SKM-1 (cell line): ENCODE results near the gene TTC31.

Experiments
- DNase-seq: peaks from one replicate; lab custom pipeline; 2025; ENCODE audit not compliant: unreplicated experiment; lab: John Stamatoyannopoulos, UW

The TTC31 gene

GRCh38 chr2:74524955-74525716 is 42.3 kb downstream of the TTC31 start:
- DNase-seq: no peak

GRCh38 chr2:74525717-74526648 is 43.1 kb downstream of the TTC31 start, which contains the start of gene DQX1:
DQX1 (minus strand) TSS chr2:74526231; CDS start chr2:74525729, 502 bp downstream.
- peak; percentile 49 for DNase-seq

- no peak for DNase-seq
These were observed 43.9 kb downstream of the TTC31 start for GRCh38 chr2:74526649-74527230.

DNA sequence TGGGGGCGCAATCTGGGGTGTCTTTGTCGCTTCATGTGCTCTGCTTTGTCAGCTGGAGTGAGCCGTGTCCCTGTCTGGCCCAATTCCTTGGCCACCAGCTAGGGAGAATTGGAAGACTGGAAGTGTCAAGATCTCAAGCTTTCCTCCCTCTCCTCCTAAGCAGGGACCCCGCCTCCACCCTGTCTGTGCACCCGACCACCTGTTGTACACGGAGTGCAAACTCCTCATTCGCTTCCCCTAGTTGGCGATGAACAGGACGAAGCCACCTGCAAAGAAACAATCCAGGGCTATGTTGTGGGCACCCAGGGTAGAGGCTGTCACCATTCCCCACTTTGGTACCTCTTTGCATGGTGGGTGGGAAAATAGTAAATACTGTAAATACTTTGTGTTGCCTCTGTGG is 44.9 kb downstream of the TTC31 start:
- no peak for DNase-seq

DNA sequence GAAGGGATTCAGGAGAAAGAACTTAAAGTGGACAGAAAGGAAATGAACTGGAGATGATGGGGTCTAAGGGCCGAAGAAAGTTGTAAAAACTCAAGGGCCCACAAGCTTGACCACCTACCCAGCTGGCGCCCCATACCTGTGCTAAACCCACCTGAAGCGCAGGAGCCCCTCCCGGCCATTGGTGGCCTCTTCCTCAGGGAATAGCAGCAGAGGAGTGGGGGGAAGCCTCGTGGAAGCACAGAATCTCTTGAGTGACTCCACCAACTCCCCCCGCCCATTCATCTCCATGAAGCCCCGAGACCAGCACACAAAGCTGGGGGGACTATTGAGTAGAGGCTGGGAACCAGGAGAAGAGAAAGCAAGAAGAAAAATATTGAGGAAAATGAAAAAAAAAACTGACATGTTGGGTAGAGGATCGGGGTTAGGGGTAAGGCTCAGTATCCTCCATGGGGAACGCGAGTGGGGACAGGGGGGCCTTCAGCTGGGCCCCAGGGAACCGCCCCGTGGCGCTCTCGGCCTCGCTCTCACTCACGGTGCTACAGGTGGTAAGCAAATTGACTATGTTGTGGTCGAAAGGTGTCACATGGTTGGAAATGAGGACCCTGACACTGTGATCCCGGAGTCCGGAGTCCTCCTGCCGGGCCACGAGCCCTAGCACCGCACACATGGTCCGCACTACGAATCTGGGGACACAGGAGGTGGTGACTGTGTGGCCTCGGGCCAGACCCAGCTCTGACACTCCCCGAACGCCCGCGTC is 45.9 kb downstream of the TTC31 start:
- no peak for DNase-seq

- peak; percentile 93 for DNase-seq
These were observed 46.7 kb downstream of the TTC31 start, which contains the start of the genes AUP1 and HTRA2 for GRCh38 chr2:74529357-74530238. AUP1 (minus strand) TSS chr2:74529706; CDS start chr2:74529629, 77 bp downstream. HTRA2 (plus strand) TSS chr2:74529933; CDS start chr2:74530007, 74 bp downstream.

DNA sequence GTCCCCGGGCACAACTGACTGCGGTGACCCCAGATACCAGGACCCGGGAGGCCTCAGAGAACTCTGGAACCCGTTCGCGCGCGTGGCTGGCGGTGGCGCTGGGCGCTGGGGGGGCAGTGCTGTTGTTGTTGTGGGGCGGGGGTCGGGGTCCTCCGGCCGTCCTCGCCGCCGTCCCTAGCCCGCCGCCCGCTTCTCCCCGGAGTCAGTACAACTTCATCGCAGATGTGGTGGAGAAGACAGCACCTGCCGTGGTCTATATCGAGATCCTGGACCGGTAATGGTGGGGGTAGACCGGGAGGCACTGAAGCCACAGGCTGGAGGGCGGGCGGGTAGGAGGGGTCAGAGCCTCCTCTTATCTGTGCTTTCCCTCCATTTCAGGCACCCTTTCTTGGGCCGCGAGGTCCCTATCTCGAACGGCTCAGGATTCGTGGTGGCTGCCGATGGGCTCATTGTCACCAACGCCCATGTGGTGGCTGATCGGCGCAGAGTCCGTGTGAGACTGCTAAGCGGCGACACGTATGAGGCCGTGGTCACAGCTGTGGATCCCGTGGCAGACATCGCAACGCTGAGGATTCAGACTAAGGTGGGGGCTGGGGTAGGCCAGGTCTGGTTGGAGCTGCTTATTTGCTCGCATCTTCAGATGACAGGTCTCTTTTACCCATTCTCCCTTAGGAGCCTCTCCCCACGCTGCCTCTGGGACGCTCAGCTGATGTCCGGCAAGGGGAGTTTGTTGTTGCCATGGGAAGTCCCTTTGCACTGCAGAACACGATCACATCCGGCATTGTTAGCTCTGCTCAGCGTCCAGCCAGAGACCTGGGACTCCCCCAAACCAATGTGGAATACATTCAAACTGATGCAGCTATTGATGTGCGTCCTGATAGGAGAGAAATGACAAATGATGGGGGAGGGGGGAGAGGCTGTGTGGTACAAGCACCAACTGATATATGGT is 47.6 kb downstream of the TTC31 start:
- no peak for DNase-seq

GRCh38 chr2:74531666-74532065 is 48.8 kb downstream of the TTC31 start:
- DNase-seq: no peak

- no peak for DNase-seq
These were observed 49.3 kb downstream of the TTC31 start for GRCh38 chr2:74532222-74532621.

GRCh38 chr2:74533464-74533863 is 50.6 kb downstream of the TTC31 start:
- DNase-seq: no peak

DNA sequence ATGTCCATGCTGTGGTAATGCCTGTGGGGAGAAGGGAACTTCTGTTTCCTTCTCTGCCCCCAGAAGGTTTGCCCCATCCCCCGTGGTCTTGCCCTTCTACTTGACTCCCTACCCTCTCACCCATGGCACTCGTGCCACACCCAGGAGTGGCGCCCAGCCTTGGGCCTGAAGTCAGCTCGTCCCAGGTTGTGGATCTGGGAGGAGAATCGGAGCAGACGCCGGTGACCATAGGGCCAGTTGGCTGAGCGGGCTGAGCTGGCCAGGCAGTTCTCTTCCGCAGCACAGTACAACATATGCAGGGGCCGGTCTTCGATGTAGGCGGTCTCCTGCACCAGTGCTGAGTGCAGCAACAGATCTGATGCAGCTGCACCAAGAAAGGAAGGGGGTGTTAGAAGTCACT is 51.5 kb downstream of the TTC31 start:
- no peak for DNase-seq

GRCh38 chr2:74535440-74535965 is 52.6 kb downstream of the TTC31 start:
- no peak for DNase-seq

- no peak for DNase-seq
These were observed 53.5 kb downstream of the TTC31 start for GRCh38 chr2:74536166-74536950.

DNA sequence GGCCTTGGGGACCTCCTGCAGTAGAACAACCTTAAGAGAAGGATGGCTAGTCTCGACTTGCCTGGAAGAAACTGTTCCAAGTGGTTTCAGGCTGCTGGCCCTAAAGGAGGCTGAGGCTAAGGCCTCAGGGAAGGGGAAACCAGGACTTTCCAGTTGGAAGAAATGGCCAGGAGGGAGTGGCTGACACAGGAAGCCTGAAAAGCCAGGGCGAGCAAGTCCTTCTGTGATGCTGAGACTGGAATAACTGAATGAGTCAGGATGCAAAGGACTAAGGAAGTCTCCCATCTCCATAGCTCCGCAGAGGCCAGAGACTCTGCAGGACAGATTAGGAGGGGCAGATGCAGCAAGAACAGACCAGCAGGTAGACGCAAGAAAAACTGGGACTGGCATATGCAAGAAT is 54.3 kb downstream of the TTC31 start:
- DNase-seq: no peak

DNA sequence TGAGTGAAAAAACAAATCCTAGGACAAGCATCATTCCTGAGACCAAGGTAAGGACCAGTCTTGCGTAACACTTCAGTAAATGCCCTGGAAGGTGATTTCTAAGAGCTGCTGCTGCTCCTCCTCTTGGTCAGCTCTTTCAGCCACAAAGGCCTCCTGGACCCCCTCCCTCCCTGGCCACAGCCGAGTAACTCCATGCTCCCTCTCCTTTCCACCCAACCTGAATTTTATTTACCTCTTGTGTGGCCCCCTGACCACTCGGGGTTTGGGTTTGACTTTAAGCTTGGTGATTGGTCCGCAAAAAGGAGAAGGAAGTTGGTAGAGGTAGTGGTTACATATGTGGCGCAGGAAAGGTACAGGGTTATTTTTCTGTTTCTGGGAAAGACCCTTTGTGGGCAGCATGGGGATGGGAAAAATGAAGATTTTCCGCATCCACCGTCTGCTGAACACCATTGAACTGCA is 56.0 kb downstream of the TTC31 start:
- DNase-seq: no peak

GRCh38 chr2:74540291-74540690 is 57.4 kb downstream of the TTC31 start:
- no peak for DNase-seq

- DNase-seq: no peak
These were observed 60.1 kb downstream of the TTC31 start for GRCh38 chr2:74542978-74543377.
